Astrocyte (in vitro differentiated cells and primary cell): ENCODE results near the gene TMUB1.

Source experiments
- CTCF ChIP-seq: IDR thresholded peaks from 2 replicates; pipeline ENCODE4 v1.5.1; 2011; ENCODE audit warnings: low read depth, mild to moderate bottlenecking, inconsistent platforms, low read length, moderate library complexity; ENCODE audit not compliant: insufficient read depth
- EZH2 ChIP-seq: IDR thresholded peaks from 2 replicates; pipeline ENCODE4 v1.6.1; 2012; ENCODE audit warnings: mild to moderate bottlenecking, low read length, inconsistent platforms; ENCODE audit not compliant: insufficient read depth

GRCh38 chr7:151126491-151127137 lies 43.3 kb upstream of the TMUB1 start:
- no peak for TF ChIP-seq CTCF
- TF ChIP-seq EZH2: no peak
